ENCODE results near the gene LCN6. TPM values are rescaled to one million over a fixed set of nuclear protein-coding genes. Genes with fewer than 3 reads are reported as not detected.

The LCN6 gene
- total and polyA plus RNA-seq, 2 of the 13 experiments (the other 11 are each of a cell fraction or from before 2014, with no cell fraction given) = not detected

- TF ChIP-seq CTCF (CRISPR knock-in tag; IDR thresholded peaks at IDR 0.05) (peak; percentile 73), ZNF724P (CRISPR knock-in tag; IDR thresholded peaks at IDR 0.05; ENCODE audit: borderline replicate concordance) (no peak), PHF20 (CRISPR knock-in tag; IDR thresholded peaks at IDR 0.05) (no peak), ZNF687 (CRISPR knock-in tag; IDR thresholded peaks at IDR 0.05) (peak; percentile 33; the same call in 1 of the 2 replicates), MYC (CRISPR knock-in tag; IDR thresholded peaks at IDR 0.05; ENCODE audit: borderline replicate concordance) (peak; percentile 51; the same call in 1 of the 2 replicates), NFKB2 (CRISPR knock-in tag; IDR thresholded peaks at IDR 0.05; ENCODE audit: borderline replicate concordance) (no peak), ZSCAN22 (CRISPR knock-in tag; IDR thresholded peaks at IDR 0.05) (no peak), HHEX (CRISPR knock-in tag; IDR thresholded peaks at IDR 0.05) (no peak), ZFP1 (CRISPR knock-in tag; IDR thresholded peaks at IDR 0.05) (no peak), MLXIP (CRISPR knock-in tag; IDR thresholded peaks at IDR 0.05; ENCODE audit: borderline replicate concordance) (no peak), STAG1 (CRISPR knock-in tag; IDR thresholded peaks at IDR 0.05) (peak; percentile 40; the same call in 1 of the 2 replicates), ZBTB7B (CRISPR knock-in tag; IDR thresholded peaks at IDR 0.05) (no peak), PATZ1 (CRISPR knock-in tag; IDR thresholded peaks at IDR 0.05) (peak; percentile 36), NAIF1 (CRISPR knock-in tag; IDR thresholded peaks at IDR 0.05; ENCODE audit: borderline replicate concordance) (no peak), MYPOP (CRISPR knock-in tag; IDR thresholded peaks at IDR 0.05) (no peak), ZFP82 (CRISPR knock-in tag; IDR thresholded peaks at IDR 0.05; ENCODE audit: borderline replicate concordance) (no peak), ZNF616 (CRISPR knock-in tag; IDR thresholded peaks at IDR 0.05; ENCODE audit: low read depth) (no peak), MIER2 (CRISPR knock-in tag; IDR thresholded peaks at IDR 0.05) (no peak)
These were observed 21.4 kb upstream of the LCN6 start (continued) for GRCh38 chr9:136769710-136770191.
